Subcutaneous adipose tissue (tissue), 4 donors: ENCODE data around the gene ANTKMT. TPM values are rescaled to one million over a fixed set of nuclear protein-coding genes. Genes with fewer than 3 reads are reported as not detected.

Experiments
- CTCF ChIP-seq: fragments of 450-650 bp; IDR thresholded peaks from one replicate; pipeline ENCODE4 v1.5.1; 2016; ENCODE audit warnings: low read depth, mild to moderate bottlenecking, control low read depth, antibody characterized with exemption, moderate library complexity
- total RNA-seq, 4 donors: library from RNA; depleted of rRNA; stranded (reverse); fragments of >200 nt; gene quantifications; one replicate each; pipeline ENCODE4 v1.1.0, GENCODE V29; 2016

Gene ANTKMT
- total RNA-seq, 4 donors from 2014 or later, result 12.6 to 55.6 (median 23.7) TPM

DNA sequence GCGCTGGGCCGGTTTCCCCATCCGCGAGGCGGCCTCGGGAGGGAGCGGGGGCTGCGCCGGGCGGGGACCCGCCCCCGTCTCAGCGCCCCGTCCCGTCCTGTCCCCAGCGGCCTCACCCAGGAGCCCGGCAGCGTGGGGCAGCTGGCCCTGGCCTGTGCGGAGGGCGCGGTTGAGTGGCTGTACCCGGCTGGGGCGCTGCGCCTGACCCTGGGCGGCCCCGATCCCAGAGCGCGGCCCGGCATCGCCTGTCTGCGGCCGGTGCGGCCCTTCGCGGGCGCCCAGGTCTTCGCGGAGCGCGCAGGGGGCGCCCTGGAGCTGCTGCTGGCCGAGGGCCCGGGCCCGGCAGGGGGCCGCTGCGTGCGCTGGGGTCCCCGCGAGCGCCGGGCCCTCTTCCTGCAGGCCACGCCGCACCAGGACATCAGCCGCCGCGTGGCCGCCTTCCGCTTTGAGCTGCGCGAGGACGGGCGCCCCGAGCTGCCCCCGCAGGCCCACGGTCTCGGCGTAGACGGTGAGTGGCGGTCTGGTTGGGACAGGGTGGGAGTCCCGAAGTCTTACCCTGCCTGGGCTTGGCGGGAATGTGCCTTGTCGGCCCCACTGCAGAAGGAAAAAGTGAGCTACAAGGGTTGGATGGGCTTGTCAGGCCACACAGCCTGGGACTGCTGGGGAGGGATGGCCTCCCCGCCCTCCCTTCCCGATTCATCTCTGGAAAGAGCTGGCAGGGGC, 5.3 kb upstream of the ANTKMT start:
- TF ChIP-seq CTCF, result no peak

DNA sequence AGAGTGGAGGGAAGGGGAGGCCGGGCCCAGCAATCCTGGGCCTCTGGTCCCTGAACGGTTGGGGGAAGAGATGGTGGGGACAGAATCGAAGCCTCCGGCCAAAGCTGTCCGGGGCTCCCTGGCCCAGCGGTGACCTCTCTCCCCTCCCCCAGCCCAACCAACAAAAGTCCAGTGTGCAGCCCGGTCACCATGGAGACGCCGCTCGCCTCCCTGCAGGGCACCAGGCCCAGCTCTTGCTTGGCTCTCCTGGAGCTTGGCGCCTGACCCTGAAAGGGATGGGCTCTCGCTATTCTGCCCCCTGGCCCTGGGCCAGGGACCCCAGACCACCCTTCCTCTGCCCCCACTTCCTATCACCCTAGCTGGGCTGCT, 4.8 kb upstream of the ANTKMT start:
- TF ChIP-seq CTCF, result no peak

GRCh38 chr16:716768-717325, 4.1 kb upstream of the ANTKMT start:
- TF ChIP-seq CTCF, result no peak

DNA sequence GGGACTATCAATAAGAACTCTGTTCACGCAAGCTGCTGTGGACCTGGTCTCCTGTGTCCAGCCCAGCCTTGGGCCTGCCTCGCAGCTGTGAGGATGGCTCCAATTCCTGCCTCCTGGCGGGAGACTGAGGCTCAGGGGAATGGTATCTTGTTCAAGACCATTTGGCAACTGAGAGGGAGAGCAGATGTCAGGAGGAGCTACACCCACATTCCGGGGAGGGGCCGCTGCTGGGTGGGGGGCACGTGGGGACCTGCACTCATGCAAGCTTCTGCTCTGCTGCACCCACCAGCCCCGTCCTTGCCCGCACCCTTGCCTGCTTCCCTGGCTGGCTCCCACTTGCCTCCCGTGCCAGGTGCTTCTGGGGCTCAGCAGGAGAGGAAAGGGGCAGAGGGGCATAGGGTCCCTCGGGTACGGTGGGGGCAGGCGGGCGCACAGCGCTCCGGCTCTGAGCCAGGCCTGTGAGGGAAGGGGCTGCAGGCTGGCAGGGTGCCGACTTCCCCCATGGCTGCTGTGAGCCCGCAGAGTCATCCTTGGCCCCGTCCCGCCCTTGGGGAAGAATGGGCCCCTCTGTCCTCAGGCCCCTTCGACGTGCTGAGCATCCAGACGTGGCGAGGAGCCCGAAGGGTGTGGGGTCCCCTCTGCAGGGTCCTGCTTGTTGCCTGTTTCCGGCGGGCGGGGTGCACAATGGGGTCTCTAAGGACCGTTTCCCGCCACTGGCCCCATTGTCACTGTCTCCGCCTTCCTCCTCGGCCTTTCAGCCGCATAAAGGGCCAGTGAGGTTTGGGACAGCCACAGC, 3.3 kb upstream of the ANTKMT start:
- TF ChIP-seq CTCF, result no peak

DNA sequence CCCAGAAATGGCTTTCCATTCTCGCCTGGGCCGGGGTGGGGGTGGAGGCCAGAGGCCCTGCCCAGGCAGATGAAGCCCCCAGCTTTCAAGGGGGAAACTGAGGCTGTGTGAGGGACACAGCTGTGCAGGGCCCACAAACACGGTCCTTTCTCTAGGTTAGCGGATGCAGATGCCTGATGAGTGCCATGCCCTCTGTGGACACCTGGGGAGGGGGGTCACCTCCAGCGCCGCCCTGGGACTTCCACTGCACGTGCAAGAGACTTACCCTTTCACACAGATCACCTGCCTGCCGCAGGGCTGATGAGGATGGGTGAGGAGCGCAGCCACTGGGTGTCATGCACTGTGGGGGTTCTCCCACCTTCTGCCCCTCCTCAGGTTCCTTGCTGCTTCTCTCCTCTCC, 2.6 kb upstream of the ANTKMT start:
- no peak for TF ChIP-seq CTCF

GRCh38 chr16:718922-719321, 2.0 kb upstream of the ANTKMT start:
- no peak for TF ChIP-seq CTCF

GRCh38 chr16:719815-720446, 1.0 kb upstream of the ANTKMT start:
- no peak for TF ChIP-seq CTCF
